Activated naive CD4-positive, alpha-beta T cell treated with anti-CD3 and anti-CD28 coated beads, Interleukin-2, amount 10 ng/mL, durations not matched to agents 7 days and 5 days (primary cell): Measurements from ENCODE around the gene PLA2G5.

Experiments
- CTCF ChIA-PET: fragments of 350-600 bp; sonication (Branson Sonifier 250); formaldehyde crosslinking; loops from one replicate; lab custom pipeline; 2021; ENCODE audit warnings: antibody characterized with exemption; lab: Charles Lee
- DNase-seq: peaks from one replicate; pipeline ENCODE4 v3.0.0-alpha.2; 2020
- H3K27ac Mint-ChIP-seq: one replicate; pipeline ENCODE4 v1.8.0; 2021; ENCODE audit warnings: mild to moderate bottlenecking, moderate library complexity, mixed read lengths
- H3K27me3 Mint-ChIP-seq: one replicate; pipeline ENCODE4 v1.8.0; 2021; ENCODE audit warnings: mild to moderate bottlenecking, mixed read lengths
- H3K36me3 Mint-ChIP-seq: one replicate; pipeline ENCODE4 v1.8.0; 2021; ENCODE audit warnings: mixed read lengths
- H3K4me1 Mint-ChIP-seq: one replicate; pipeline ENCODE4 v1.8.0; 2021; ENCODE audit warnings: mixed read lengths
- H3K4me3 Mint-ChIP-seq: one replicate; pipeline ENCODE4 v1.8.0; 2021; ENCODE audit warnings: mild to moderate bottlenecking, moderate library complexity, mixed read lengths
- H3K9me3 Mint-ChIP-seq: one replicate; pipeline ENCODE4 v1.8.0; 2021; ENCODE audit warnings: mixed read lengths

Gene PLA2G5

GRCh38 chr1:20109223-20109856, 39.3 kb downstream of the PLA2G5 start:
- no peak overlapping the region for H3K27ac Mint-ChIP-seq
- H3K9me3 Mint-ChIP-seq: no peaks in the 10 kb centered on the region
- CTCF ChIA-PET: interaction anchor here (1.5 kb wide), 1 partner anchor 43 kb away, joined by 5 read pairs; no protein-coding TSS in a partner anchor
- no peaks in the 10 kb centered on the region for H3K36me3 Mint-ChIP-seq
- no peaks in the 10 kb centered on the region for H3K4me1 Mint-ChIP-seq
- H3K4me3 Mint-ChIP-seq: no peak overlapping the region
- H3K27me3 Mint-ChIP-seq: peaks cover 35% of the 10 kb centered on the region
- no peak for DNase-seq

GRCh38 chr1:20110679-20111078, 40.7 kb downstream of the PLA2G5 start:
- no peak overlapping the region for H3K4me3 Mint-ChIP-seq
- H3K9me3 Mint-ChIP-seq: no peaks in the 10 kb centered on the region
- no peak overlapping the region for H3K27ac Mint-ChIP-seq
- no peaks in the 10 kb centered on the region for H3K36me3 Mint-ChIP-seq
- no peaks in the 10 kb centered on the region for H3K4me1 Mint-ChIP-seq
- peaks cover 39% of the 10 kb centered on the region for H3K27me3 Mint-ChIP-seq
- CTCF ChIA-PET: interaction anchor here (1.1 kb wide), 1 partner anchor 15 kb away, joined by 3 read pairs; no protein-coding TSS in a partner anchor
- DNase-seq: no peak

- H3K36me3 Mint-ChIP-seq: no peaks in the 10 kb centered on the region
- CTCF ChIA-PET: interaction anchor here (1.1 kb wide), 1 partner anchor 15 kb away, joined by 3 read pairs; no protein-coding TSS in a partner anchor
- H3K9me3 Mint-ChIP-seq: no peaks in the 10 kb centered on the region
- H3K4me1 Mint-ChIP-seq: no peaks in the 10 kb centered on the region
- H3K4me3 Mint-ChIP-seq: no peak overlapping the region
- no peak for DNase-seq
- H3K27me3 Mint-ChIP-seq: peaks cover 38% of the 10 kb centered on the region
- H3K27ac Mint-ChIP-seq: no peak overlapping the region
Observed at GRCh38 chr1:20111452-20111851, 41.5 kb downstream of the PLA2G5 start.

- CTCF ChIA-PET: no interaction called here
- Mint-ChIP-seq H3K27ac (no peak overlapping the region), H3K9me3 (no peaks in the 10 kb centered on the region), H3K27me3 (peaks cover 33% of the 10 kb centered on the region), H3K4me1 (no peaks in the 10 kb centered on the region), H3K36me3 (no peaks in the 10 kb centered on the region), H3K4me3 (no peak overlapping the region)
- DNase-seq: no peak
Observed at GRCh38 chr1:20112279-20113000, 42.4 kb downstream of the PLA2G5 start.

- no peak for DNase-seq
- Mint-ChIP-seq H3K36me3 (no peaks in the 10 kb centered on the region), H3K27me3 (peaks cover 25% of the 10 kb centered on the region), H3K9me3 (no peaks in the 10 kb centered on the region), H3K4me1 (no peaks in the 10 kb centered on the region), H3K4me3 (no peak overlapping the region), H3K27ac (no peak overlapping the region)
- CTCF ChIA-PET: interaction anchor here (0.6 to 0.7 kb wide), 2 partner anchors 106 to 531 kb away, joined by 3 read pairs; no protein-coding TSS in a partner anchor
Observed at GRCh38 chr1:20114021-20114648, 44.1 kb downstream of the PLA2G5 start.

GRCh38 chr1:20115479-20115878, 45.5 kb downstream of the PLA2G5 start:
- no peaks in the 10 kb centered on the region for H3K4me1 Mint-ChIP-seq
- H3K36me3 Mint-ChIP-seq: no peaks in the 10 kb centered on the region
- H3K27ac Mint-ChIP-seq: no peak overlapping the region
- no peak overlapping the region for H3K4me3 Mint-ChIP-seq
- H3K9me3 Mint-ChIP-seq: no peaks in the 10 kb centered on the region
- DNase-seq: no peak
- CTCF ChIA-PET: no interaction called here
- peaks cover 36% of the 10 kb centered on the region for H3K27me3 Mint-ChIP-seq

GRCh38 chr1:20115916-20116315, 45.9 kb downstream of the PLA2G5 start:
- peaks cover 33% of the 10 kb centered on the region for H3K27me3 Mint-ChIP-seq
- no peaks in the 10 kb centered on the region for H3K4me1 Mint-ChIP-seq
- H3K27ac Mint-ChIP-seq: no peak overlapping the region
- CTCF ChIA-PET: no interaction called here
- H3K4me3 Mint-ChIP-seq: no peak overlapping the region
- no peak for DNase-seq
- H3K9me3 Mint-ChIP-seq: no peaks in the 10 kb centered on the region
- H3K36me3 Mint-ChIP-seq: no peaks in the 10 kb centered on the region

GRCh38 chr1:20117236-20117635, 47.2 kb downstream of the PLA2G5 start:
- Mint-ChIP-seq H3K4me3 (no peak overlapping the region), H3K27me3 (peaks cover 41% of the 10 kb centered on the region), H3K4me1 (no peaks in the 10 kb centered on the region), H3K9me3 (no peaks in the 10 kb centered on the region), H3K27ac (no peak overlapping the region), H3K36me3 (no peaks in the 10 kb centered on the region)
- DNase-seq: no peak
- CTCF ChIA-PET: no interaction called here

GRCh38 chr1:20119347-20119746, 49.4 kb downstream of the PLA2G5 start, which contains the start of gene PLA2G2D:
Gene PLA2G2D, minus strand, starts transcription at chr1:20119536. Its CDS starts 38 bp downstream, at chr1:20119498.
- Mint-ChIP-seq H3K4me3 (no peak within 1 kb of the TSS), H3K27ac (no peak within 1 kb of the TSS), H3K4me1 (no peaks in the 10 kb centered on the region), H3K36me3 (no peaks in the 10 kb centered on the region), H3K27me3 (peaks cover 45% of the 10 kb centered on the region), H3K9me3 (no peaks in the 10 kb centered on the region)
- CTCF ChIA-PET: no interaction called here
- no peak for DNase-seq

- DNase-seq: no peak
- H3K4me3 Mint-ChIP-seq: no peak overlapping the region
- CTCF ChIA-PET: no interaction called here
- peaks cover 42% of the 10 kb centered on the region for H3K27me3 Mint-ChIP-seq
- H3K36me3 Mint-ChIP-seq: no peaks in the 10 kb centered on the region
- H3K9me3 Mint-ChIP-seq: no peaks in the 10 kb centered on the region
- H3K27ac Mint-ChIP-seq: no peak overlapping the region
- no peaks in the 10 kb centered on the region for H3K4me1 Mint-ChIP-seq
Observed at GRCh38 chr1:20120796-20121195, 50.8 kb downstream of the PLA2G5 start.

GRCh38 chr1:20123722-20124455, 53.9 kb downstream of the PLA2G5 start:
- Mint-ChIP-seq H3K4me1 (no peaks in the 10 kb centered on the region), H3K9me3 (no peaks in the 10 kb centered on the region), H3K4me3 (no peak overlapping the region), H3K36me3 (no peaks in the 10 kb centered on the region), H3K27ac (no peak overlapping the region), H3K27me3 (peaks cover 45% of the 10 kb centered on the region)
- CTCF ChIA-PET: no interaction called here
- DNase-seq: no peak

- Mint-ChIP-seq H3K4me3 (no peak overlapping the region), H3K4me1 (no peaks in the 10 kb centered on the region), H3K36me3 (no peaks in the 10 kb centered on the region), H3K27ac (no peak overlapping the region), H3K27me3 (peaks cover 39% of the 10 kb centered on the region), H3K9me3 (no peaks in the 10 kb centered on the region)
- no peak for DNase-seq
- CTCF ChIA-PET: no interaction called here
Observed at GRCh38 chr1:20124456-20125057, 54.6 kb downstream of the PLA2G5 start.

GRCh38 chr1:20125100-20125499, 55.1 kb downstream of the PLA2G5 start:
- Mint-ChIP-seq H3K36me3 (no peaks in the 10 kb centered on the region), H3K27ac (no peak overlapping the region), H3K4me1 (no peaks in the 10 kb centered on the region), H3K27me3 (peaks cover 33% of the 10 kb centered on the region), H3K4me3 (no peak overlapping the region), H3K9me3 (no peaks in the 10 kb centered on the region)
- no peak for DNase-seq
- CTCF ChIA-PET: no interaction called here
